HepG2 (cell line): Measurements from ENCODE around the gene SPTBN4. TPM values are rescaled to one million over a fixed set of nuclear protein-coding genes. Genes with fewer than 3 reads are reported as not detected.

Experiments used
- ATAC-seq: fragments of 200-7000 bp; cut with Tn5 transposase; 3 replicates; pipeline ENCODE4 v1.9.1; 2020; ENCODE audit warnings: mild to moderate bottlenecking, moderate library complexity
- BruUV-seq: library from RNA; stranded (reverse); fragments of 400-500 nt; replicated peaks from 2 replicates; lab custom pipeline; 2021; lab: Mats Ljungman, UMichigan
- CTCF ChIA-PET: fragments of 300-600 bp; formaldehyde crosslinking; extraction: SDS; loops from one replicate; lab custom pipeline; 2021; ENCODE audit warnings: low total read pairs, inconsistent platforms, low intra/inter-chr PET ratio; lab: Yijun Ruan, JAX
- POLR2A ChIA-PET: fragments of 350-600 bp; sonication (Branson Sonifier 250); formaldehyde crosslinking; loops from one replicate; lab custom pipeline; 2020; ENCODE audit warnings: antibody characterized with exemption, inconsistent platforms; lab: Yijun Ruan, JAX
- DNase-seq: peaks from one replicate; pipeline ENCODE4 v3.0.0-alpha.2; 2015; ENCODE audit warnings: low spot score
- FAIRE-seq: peaks from 3 replicates; lab custom pipeline; 2011; peaks lifted over from hg19 to GRCh38; lab: Jason Lieb, UNC
- H2AFZ ChIP-seq: one replicate; pipeline ENCODE4 v1.6.1; 2011; ENCODE audit warnings: low read length, inconsistent platforms
- H3K27ac ChIP-seq: fragments of 300-600 bp; 3 replicates; pipeline ENCODE4 v1.8.0; 2011; ENCODE audit warnings: mixed run types, mild to moderate bottlenecking, mixed read lengths, low read length, inconsistent platforms; ENCODE audit not compliant: insufficient read depth; ENCODE audit errors: extremely low read length
- H3K27me3 ChIP-seq, 2 experiments: fragments of 200-600 bp in 1 of 2; 2 replicates in 1 of 2; 3 replicates in 1 of 2; pipeline versions ENCODE4 v1.6.0 to v1.8.0; 2011; ENCODE audit warnings: low read length in 2 of 2, mild to moderate bottlenecking in 2 of 2, moderate library complexity in 2 of 2, inconsistent platforms in 1 of 2; ENCODE audit not compliant: insufficient read depth in 2 of 2, control insufficient read depth in 1 of 2
- H3K36me3 ChIP-seq, 2 experiments: fragments of 200-600 bp in 1 of 2; replicated peaks in 1 of 2; 2 replicates in 1 of 2; 3 replicates in 1 of 2; pipeline versions ENCODE4 v1.5.1 to v1.8.0; 2011; ENCODE audit warnings: low read length in 2 of 2, inconsistent platforms in 1 of 2; ENCODE audit not compliant: insufficient read depth in 2 of 2, control insufficient read depth in 1 of 2
- H3K4me1 ChIP-seq: 2 replicates; pipeline ENCODE4 v1.5.1; 2012; ENCODE audit warnings: low read length, inconsistent platforms; ENCODE audit not compliant: insufficient read depth
- H3K4me2 ChIP-seq: 2 replicates; pipeline ENCODE4 v1.6.0; 2011; ENCODE audit warnings: low read depth, low read length, inconsistent platforms
- H3K4me3 ChIP-seq, 3 experiments: fragments of 200-600 bp in 1 of 3; sonication (generic), shearing (Covaris generic) in 1 of 3; replicated peaks in 1 of 3; 2 replicates each; pipeline ENCODE4 v1.5.1; 2011 to 2016; ENCODE audit warnings: low read length in 3 of 3, inconsistent platforms in 2 of 3, low read depth in 2 of 3, mild to moderate bottlenecking in 2 of 3, control low read depth in 1 of 3, mixed read lengths in 1 of 3; ENCODE audit not compliant: insufficient read depth in 1 of 3
- H3K79me2 ChIP-seq: one replicate; pipeline ENCODE4 v1.6.1; 2011; ENCODE audit warnings: low read length, inconsistent platforms; ENCODE audit not compliant: insufficient read depth
- H3K9ac ChIP-seq: 2 replicates; pipeline ENCODE4 v1.6.0; 2011; ENCODE audit warnings: mild to moderate bottlenecking, low read depth, low read length, inconsistent platforms; ENCODE audit not compliant: insufficient read depth
- H3K9me3 ChIP-seq: 2 replicates; pipeline ENCODE4 v1.5.1; 2012; ENCODE audit warnings: mild to moderate bottlenecking, low read length
- H4K20me1 ChIP-seq: 2 replicates; pipeline ENCODE4 v1.6.0; 2011; ENCODE audit warnings: inconsistent platforms, mild to moderate bottlenecking, low read length, moderate library complexity; ENCODE audit not compliant: insufficient read depth
- DNMT1 ChIP-seq: sonication (generic); formaldehyde crosslinking; IDR thresholded peaks from 2 replicates; pipeline ENCODE4 v1.5.1; 2020; ENCODE audit warnings: mild to moderate bottlenecking, missing genetic modification reagents
- DR1 ChIP-seq: sonication (generic); formaldehyde crosslinking; IDR thresholded peaks from 2 replicates; pipeline ENCODE4 v1.8.0; 2021; ENCODE audit warnings: mild to moderate bottlenecking, missing genetic modification reagents, inconsistent platforms
- FOXA1 ChIP-seq, 2 experiments: fragments of 450-650 bp in 1 of 2; sonication (generic) in 1 of 2; formaldehyde crosslinking in 1 of 2; IDR thresholded peaks; 2 replicates each; pipeline versions ENCODE4 v1.4.0 to v1.6.1; 2016 to 2020; ENCODE audit warnings: missing genetic modification reagents in 1 of 2
- HNRNPL ChIP-seq: fragments of 200-400 bp; formaldehyde crosslinking; IDR thresholded peaks from 2 replicates; pipeline ENCODE4 v1.6.1; 2017; ENCODE audit warnings: mild to moderate bottlenecking, low read depth, low read length
- IKZF1 ChIP-seq: fragments of 450-650 bp; IDR thresholded peaks from 2 replicates; pipeline ENCODE4 v1.7.1; 2016
- LCORL ChIP-seq, 2 experiments: fragments of 450-650 bp in 1 of 2; sonication (generic) in 1 of 2; formaldehyde crosslinking in 1 of 2; IDR thresholded peaks; 2 replicates each; pipeline versions ENCODE4 v1.5.0 to v1.6.1; 2017 to 2020; ENCODE audit warnings: antibody characterized with exemption in 1 of 2, missing genetic modification reagents in 1 of 2
- NCOA1 ChIP-seq: sonication (generic); formaldehyde crosslinking; IDR thresholded peaks from 2 replicates; pipeline ENCODE4 v1.9.0; 2021; ENCODE audit warnings: missing genetic modification reagents
- ZBTB38 ChIP-seq: sonication (generic); formaldehyde crosslinking; IDR thresholded peaks from 2 replicates; pipeline ENCODE4 v1.5.1; 2020; ENCODE audit warnings: mild to moderate bottlenecking, missing genetic modification reagents
- ZNF138 ChIP-seq: sonication (generic); formaldehyde crosslinking; IDR thresholded peaks from 2 replicates; pipeline ENCODE4 v1.5.0; 2020; ENCODE audit warnings: mild to moderate bottlenecking, low read depth, missing genetic modification reagents
- ZNF468 ChIP-seq: sonication (generic); formaldehyde crosslinking; IDR thresholded peaks from 2 replicates; pipeline ENCODE4 v1.8.0; 2022; ENCODE audit warnings: mild to moderate bottlenecking, moderate library complexity, missing genetic modification reagents
- ZNF598 ChIP-seq: sonication (generic); formaldehyde crosslinking; IDR thresholded peaks from 2 replicates; pipeline ENCODE4 v1.5.1; 2020; ENCODE audit warnings: mild to moderate bottlenecking, missing genetic modification reagents, borderline replicate concordance
- ZNF784 ChIP-seq: sonication (generic); formaldehyde crosslinking; IDR thresholded peaks from 2 replicates; pipeline ENCODE4 v1.5.1; 2020; ENCODE audit warnings: missing genetic modification reagents, mild to moderate bottlenecking, borderline replicate concordance
- WGBS: methylation state at CpG from one replicate; pipeline ENCODE4 v1.1.6; 2017; ENCODE audit warnings: low lambda C conversion rate; 5-methylcytosine and 5-hydroxymethylcytosine counted together
- in situ Hi-C: cut with HindIII; loops from 2 replicates; pipeline ENCODE4 v1.10.0; 2017; ENCODE audit warnings: low pct_unique_long_range_greater_than_20kb; ENCODE audit not compliant: extremely low pct_ligation_motif_present
- intact Hi-C: fragments of 100-400 bp; cut with micrococcal nuclease; formaldehyde crosslinking; loops from one replicate; pipeline ENCODE4 v1.10.0; 2022; ENCODE audit not compliant: unreplicated experiment
- polyA plus RNA-seq, 8 experiments: library from polyadenylated mRNA; depleted of rRNA in 3 of 8; stranded (reverse) in 7 of 8; unstranded in 1 of 8; fragments of >200 nt; fragmentation: Illumina TruSeq in 4 of 8; extraction: Trizol in 4 of 8; gene quantifications; 2 replicates each; pipeline versions ENCODE4 v1.2.1 to v1.2.3, GENCODE V29; 2011 to 2016; ENCODE audit warnings: low read depth in 4 of 8, missing spikeins in 1 of 8, mixed read lengths in 1 of 8; ENCODE audit not compliant: insufficient read depth in 1 of 8
- total RNA-seq, 5 experiments: library from RNA; depleted of rRNA; stranded (reverse); fragments of >200 nt; fragmentation: Illumina TruSeq; extraction: Trizol; gene quantifications; 2 replicates each; pipeline ENCODE4 v1.2.3, GENCODE V29; 2016; ENCODE audit warnings: low read depth in 1 of 5
- TF ChIP-seq, protein P1 (sequence below): sonication (generic); formaldehyde crosslinking; IDR thresholded peaks from 2 replicates; pipeline ENCODE4 v1.4.0; 2020; ENCODE audit warnings: missing genetic modification reagents
- TF ChIP-seq, protein P2 (sequence below): sonication (generic); formaldehyde crosslinking; IDR thresholded peaks from 2 replicates; pipeline ENCODE4 v1.4.0; 2020; ENCODE audit warnings: missing genetic modification reagents, borderline replicate concordance

Gene SPTBN4
- total and polyA plus RNA-seq, 2 of the 13 experiments (the other 11 are each of a cell fraction or from before 2014, with no cell fraction given) = 0.11 TPM

DNA sequence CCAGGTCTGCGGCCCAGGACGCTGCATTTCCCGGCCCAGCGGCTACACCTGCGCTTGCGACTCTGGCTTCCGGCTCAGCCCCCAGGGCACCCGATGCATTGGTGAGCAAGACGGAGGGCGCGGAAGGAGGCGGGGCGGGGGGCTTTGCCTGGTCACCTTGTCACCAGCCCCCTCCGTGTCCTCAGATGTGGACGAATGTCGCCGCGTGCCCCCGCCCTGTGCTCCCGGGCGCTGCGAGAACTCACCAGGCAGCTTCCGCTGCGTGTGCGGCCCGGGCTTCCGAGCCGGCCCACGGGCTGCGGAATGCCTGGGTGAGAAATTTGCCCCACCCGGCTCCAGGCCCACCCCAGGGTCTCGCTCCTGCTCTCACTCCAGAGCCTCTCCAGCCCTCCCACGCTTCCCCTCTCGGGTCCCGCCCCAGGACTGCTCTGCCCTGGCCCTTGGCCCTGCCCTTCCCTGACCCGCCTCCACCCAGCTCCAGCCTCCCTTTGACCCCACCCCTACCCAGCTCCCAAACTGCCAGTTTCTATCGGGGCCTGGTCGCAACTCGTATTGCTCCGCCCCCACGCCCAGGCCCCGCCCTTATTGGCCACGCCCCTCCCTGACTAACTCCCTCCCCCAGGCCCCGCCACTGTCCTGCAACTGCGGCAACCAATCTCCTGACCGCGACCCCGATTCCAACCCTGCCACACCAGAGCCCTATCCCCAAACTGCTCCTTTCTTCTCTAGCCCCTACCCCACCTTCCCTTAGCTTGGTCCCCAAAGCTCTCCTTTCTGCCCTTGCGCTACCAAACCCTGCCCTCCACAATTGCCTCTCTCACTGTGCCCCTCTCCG lies 143.0 kb downstream of the SPTBN4 start (continued):
- TF ChIP-seq ZNF784 (CRISPR knock-in tag) (0 out of 2 replicates have a peak, but pooled peaks have one; percentile 61), ZNF468 (CRISPR knock-in tag) (no peak), ZBTB38 (CRISPR knock-in tag) (no peak)

- Histone ChIP-seq H3K79me2 (no peaks in the 10 kb centered on the region), H2AFZ (no peak overlapping the region), H3K4me3 (peak overlapping the region in 1 of 3 experiments; percentile 73; a peak in 1 of 6 replicates), H3K4me1 (peaks cover 63% of the 10 kb centered on the region), H3K27me3 (peaks cover 2 to 84% of the 10 kb centered on the region in 2 experiments), H3K36me3 (no peaks in the 10 kb centered on the region), H3K4me2 (peak overlapping the region; percentile 75), H4K20me1 (no peaks in the 10 kb centered on the region), H3K9ac (no peak overlapping the region), H3K9me3 (no peaks in the 10 kb centered on the region), H3K27ac (no peak overlapping the region)
- DNase-seq (no peak), ATAC-seq (no peak), FAIRE-seq (no peak)
- intact Hi-C loops (no loop called here), in situ Hi-C loops (no loop called here)
- POLR2A ChIA-PET = no interaction called here
- 36% methylated on average over 25 of the region's 29 CpGs for WGBS
- CTCF ChIA-PET = no interaction called here
- BruUV-seq = no TSS peak
- TF ChIP-seq IKZF1 (no peak), ZNF598 (CRISPR knock-in tag) (no peak), LCORL (IDR thresholded peaks at IDR 0.05) (no peak), LCORL (CRISPR knock-in tag; IDR thresholded peaks at IDR 0.05) (0 out of 2 replicates have a peak, but pooled peaks have one; percentile 2), FOXA1 (IDR thresholded peaks at IDR 0.05) (0 out of 2 replicates have a peak, but pooled peaks have one; percentile 10), FOXA1 (CRISPR knock-in tag; IDR thresholded peaks at IDR 0.05) (no peak), HNRNPL (0 out of 2 replicates have a peak, but pooled peaks have one; percentile 29), ZNF138 (CRISPR knock-in tag) (no peak), DR1 (CRISPR knock-in tag) (peak; percentile 52; the same call in 1 of the 2 replicates), NCOA1 (CRISPR knock-in tag) (no peak), DNMT1 (CRISPR knock-in tag) (0 out of 2 replicates have a peak, but pooled peaks have one; percentile 48), ZBTB38 (CRISPR knock-in tag) (0 out of 2 replicates have a peak, but pooled peaks have one; percentile 29)
- TF ChIP-seq, protein P1, sequence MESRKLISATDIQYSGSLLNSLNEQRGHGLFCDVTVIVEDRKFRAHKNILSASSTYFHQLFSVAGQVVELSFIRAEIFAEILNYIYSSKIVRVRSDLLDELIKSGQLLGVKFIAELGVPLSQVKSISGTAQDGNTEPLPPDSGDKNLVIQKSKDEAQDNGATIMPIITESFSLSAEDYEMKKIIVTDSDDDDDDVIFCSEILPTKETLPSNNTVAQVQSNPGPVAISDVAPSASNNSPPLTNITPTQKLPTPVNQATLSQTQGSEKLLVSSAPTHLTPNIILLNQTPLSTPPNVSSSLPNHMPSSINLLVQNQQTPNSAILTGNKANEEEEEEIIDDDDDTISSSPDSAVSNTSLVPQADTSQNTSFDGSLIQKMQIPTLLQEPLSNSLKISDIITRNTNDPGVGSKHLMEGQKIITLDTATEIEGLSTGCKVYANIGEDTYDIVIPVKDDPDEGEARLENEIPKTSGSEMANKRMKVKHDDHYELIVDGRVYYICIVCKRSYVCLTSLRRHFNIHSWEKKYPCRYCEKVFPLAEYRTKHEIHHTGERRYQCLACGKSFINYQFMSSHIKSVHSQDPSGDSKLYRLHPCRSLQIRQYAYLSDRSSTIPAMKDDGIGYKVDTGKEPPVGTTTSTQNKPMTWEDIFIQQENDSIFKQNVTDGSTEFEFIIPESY (CRISPR knock-in tag) = peak; percentile 43; the same call in 1 of the 2 replicates
- TF ChIP-seq, protein P2, sequence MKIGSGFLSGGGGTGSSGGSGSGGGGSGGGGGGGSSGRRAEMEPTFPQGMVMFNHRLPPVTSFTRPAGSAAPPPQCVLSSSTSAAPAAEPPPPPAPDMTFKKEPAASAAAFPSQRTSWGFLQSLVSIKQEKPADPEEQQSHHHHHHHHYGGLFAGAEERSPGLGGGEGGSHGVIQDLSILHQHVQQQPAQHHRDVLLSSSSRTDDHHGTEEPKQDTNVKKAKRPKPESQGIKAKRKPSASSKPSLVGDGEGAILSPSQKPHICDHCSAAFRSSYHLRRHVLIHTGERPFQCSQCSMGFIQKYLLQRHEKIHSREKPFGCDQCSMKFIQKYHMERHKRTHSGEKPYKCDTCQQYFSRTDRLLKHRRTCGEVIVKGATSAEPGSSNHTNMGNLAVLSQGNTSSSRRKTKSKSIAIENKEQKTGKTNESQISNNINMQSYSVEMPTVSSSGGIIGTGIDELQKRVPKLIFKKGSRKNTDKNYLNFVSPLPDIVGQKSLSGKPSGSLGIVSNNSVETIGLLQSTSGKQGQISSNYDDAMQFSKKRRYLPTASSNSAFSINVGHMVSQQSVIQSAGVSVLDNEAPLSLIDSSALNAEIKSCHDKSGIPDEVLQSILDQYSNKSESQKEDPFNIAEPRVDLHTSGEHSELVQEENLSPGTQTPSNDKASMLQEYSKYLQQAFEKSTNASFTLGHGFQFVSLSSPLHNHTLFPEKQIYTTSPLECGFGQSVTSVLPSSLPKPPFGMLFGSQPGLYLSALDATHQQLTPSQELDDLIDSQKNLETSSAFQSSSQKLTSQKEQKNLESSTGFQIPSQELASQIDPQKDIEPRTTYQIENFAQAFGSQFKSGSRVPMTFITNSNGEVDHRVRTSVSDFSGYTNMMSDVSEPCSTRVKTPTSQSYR (CRISPR knock-in tag) = 0 out of 2 replicates have a peak, but pooled peaks have one; percentile 10
These were observed 143.7 kb downstream of the SPTBN4 start for GRCh38 chr19:40610396-40611064.
